GM23248 (cell line): ENCODE data around the gene PANK4. TPM values are rescaled to one million over a fixed set of nuclear protein-coding genes. Genes with fewer than 3 reads are reported as not detected.

Source experiments
- DNase-seq: peaks from one replicate; pipeline ENCODE4 v3.0.0-alpha.2; 2015
- H2AFZ ChIP-seq: fragments of 200-600 bp; sonication (generic); 2 replicates; pipeline ENCODE4 v1.6.1; 2016; ENCODE audit warnings: antibody characterized with exemption
- H3F3A ChIP-seq: fragments of 200-600 bp; sonication (generic); 2 replicates; pipeline ENCODE4 v1.6.1; 2016; ENCODE audit warnings: mild to moderate bottlenecking, antibody characterized with exemption, mixed run types; ENCODE audit not compliant: insufficient read depth
- H3K27ac ChIP-seq: fragments of 200-600 bp; sonication (generic); 2 replicates; pipeline ENCODE4 v1.5.1; 2016; ENCODE audit warnings: mild to moderate bottlenecking
- H3K27me3 ChIP-seq: fragments of 200-600 bp; sonication (generic); replicated peaks from 2 replicates; pipeline ENCODE4 v1.6.1; 2016; ENCODE audit warnings: mild to moderate bottlenecking; ENCODE audit not compliant: insufficient read depth
- H3K36me3 ChIP-seq: fragments of 200-600 bp; sonication (generic); 2 replicates; pipeline ENCODE4 v1.6.1; 2016; ENCODE audit warnings: low read depth, mild to moderate bottlenecking
- H3K4me1 ChIP-seq: fragments of 200-600 bp; sonication (generic); 2 replicates; pipeline ENCODE4 v1.6.1; 2016; ENCODE audit warnings: mild to moderate bottlenecking; ENCODE audit not compliant: insufficient read depth
- H3K4me2 ChIP-seq: fragments of 200-600 bp; sonication (generic); one replicate; pipeline ENCODE4 v1.6.1; 2016; ENCODE audit warnings: mild to moderate bottlenecking; ENCODE audit not compliant: unreplicated experiment
- H3K4me3 ChIP-seq: fragments of 200-600 bp; sonication (generic); 2 replicates; pipeline ENCODE4 v1.5.1; 2016; ENCODE audit warnings: mild to moderate bottlenecking
- H3K79me2 ChIP-seq: fragments of 200-600 bp; sonication (generic); 2 replicates; pipeline ENCODE4 v1.6.1; 2016; ENCODE audit warnings: mild to moderate bottlenecking; ENCODE audit not compliant: insufficient read depth
- H3K9ac ChIP-seq: fragments of 200-600 bp; sonication (generic); 2 replicates; pipeline ENCODE4 v1.6.1; 2016; ENCODE audit warnings: mild to moderate bottlenecking
- H3K9me2 ChIP-seq: fragments of 200-600 bp; sonication (generic); 2 replicates; pipeline ENCODE4 v1.6.1; 2016; ENCODE audit warnings: mixed run types, mild to moderate bottlenecking, moderate library complexity; ENCODE audit not compliant: insufficient read depth
- H3K9me3 ChIP-seq: fragments of 200-600 bp; sonication (generic); one replicate; pipeline ENCODE4 v1.6.1; 2017; ENCODE audit warnings: low read depth
- H4K20me1 ChIP-seq: fragments of 200-600 bp; sonication (generic); 2 replicates; pipeline ENCODE4 v1.6.0; 2016; ENCODE audit not compliant: insufficient read depth
- EZH2 ChIP-seq: fragments of 200-600 bp; sonication (generic); IDR thresholded peaks from 2 replicates; pipeline ENCODE4 v1.6.1; 2018; ENCODE audit warnings: antibody characterized with exemption, mild to moderate bottlenecking; ENCODE audit not compliant: insufficient read depth, poor library complexity, severe bottlenecking
- EZH2phosphoT487 ChIP-seq: fragments of 200-600 bp; sonication (generic); IDR thresholded peaks from 2 replicates; pipeline ENCODE4 v1.6.1; 2018; ENCODE audit warnings: antibody characterized with exemption, moderate library complexity, mild to moderate bottlenecking, low read depth; ENCODE audit not compliant: insufficient read depth
- WGBS, 2 experiments: methylation state at CpG; one replicate each; pipeline ENCODE4 v1.1.6; 2015 to 2017; ENCODE audit warnings: low lambda C conversion rate in 2 of 2, low coverage in 1 of 2; ENCODE audit errors: missing lambda C conversion rate in 2 of 2; 5-methylcytosine and 5-hydroxymethylcytosine counted together
- in situ Hi-C: fragments of 300-500 bp; cut with MboI; formaldehyde crosslinking; loops from 2 replicates; pipeline ENCODE4 v1.15.0; 2020
- polyA plus RNA-seq: library from polyadenylated mRNA; unstranded; fragments of >200 nt; fragmentation: Nextera tagmentation; extraction: Ambion mirVana; gene quantifications from 2 replicates; pipeline ENCODE4 v1.2.1, GENCODE V29; 2016
- total RNA-seq: library from RNA; depleted of rRNA; stranded (reverse); fragments of >200 nt; shearing (Covaris generic); gene quantifications from 2 replicates; pipeline ENCODE4 v1.2.3, GENCODE V29; 2014

Gene PANK4
- total and polyA plus RNA-seq, 2 experiments from 2014 or later: 15.5 to 29.7 TPM

DNA sequence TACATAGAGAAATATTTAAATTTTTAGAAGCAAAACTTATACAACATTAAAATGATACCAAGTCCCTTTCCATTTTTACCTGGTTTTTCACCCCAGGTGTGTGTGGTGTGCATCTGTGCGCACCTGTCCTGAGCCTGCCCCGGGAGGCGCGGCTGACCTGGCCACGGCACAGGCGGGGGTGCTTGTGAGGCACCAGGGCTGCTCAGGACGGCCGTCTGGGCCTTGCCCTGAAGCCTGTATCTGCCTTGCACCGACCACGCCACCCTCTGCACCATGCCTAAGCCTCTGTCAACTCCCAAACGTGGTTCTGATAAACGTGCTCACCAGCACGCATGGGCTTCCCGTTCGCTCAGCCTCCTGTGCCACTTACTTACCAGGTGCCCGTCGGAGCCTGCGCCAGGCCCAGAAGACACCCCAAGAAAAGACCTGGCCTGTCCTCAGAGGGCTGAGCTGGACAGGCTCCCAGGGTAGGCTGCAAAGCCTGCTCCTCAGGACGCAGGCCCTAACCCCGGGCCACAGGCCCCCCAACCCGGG lies 20.9 kb downstream of the PANK4 start:
- Histone ChIP-seq H3K9me3 (no peaks in the 10 kb centered on the region), H3K27me3 (peaks cover 10% of the 10 kb centered on the region), H3K9ac (no peak overlapping the region), H3K4me1 (no peaks in the 10 kb centered on the region), H3K79me2 (no peaks in the 10 kb centered on the region), H4K20me1 (no peaks in the 10 kb centered on the region), H3K27ac (no peak overlapping the region), H3K36me3 (no peaks in the 10 kb centered on the region), H3K9me2 (no peaks in the 10 kb centered on the region), H3K4me2 (no peak overlapping the region), H3K4me3 (no peak overlapping the region), H2AFZ (no peak overlapping the region), H3F3A (no peaks in the 10 kb centered on the region)
- WGBS, 2 experiments: 46 to 48% methylated on average over 20 to 21 of the region's 21 CpGs
- no peak for DNase-seq
- TF ChIP-seq EZH2phosphoT487 (no peak), EZH2 (no peak)
- in situ Hi-C loops: loop anchor here (25.0 kb wide), 1 partner anchor 318 kb away; the partner anchor contains the start of gene FAAP20

DNA sequence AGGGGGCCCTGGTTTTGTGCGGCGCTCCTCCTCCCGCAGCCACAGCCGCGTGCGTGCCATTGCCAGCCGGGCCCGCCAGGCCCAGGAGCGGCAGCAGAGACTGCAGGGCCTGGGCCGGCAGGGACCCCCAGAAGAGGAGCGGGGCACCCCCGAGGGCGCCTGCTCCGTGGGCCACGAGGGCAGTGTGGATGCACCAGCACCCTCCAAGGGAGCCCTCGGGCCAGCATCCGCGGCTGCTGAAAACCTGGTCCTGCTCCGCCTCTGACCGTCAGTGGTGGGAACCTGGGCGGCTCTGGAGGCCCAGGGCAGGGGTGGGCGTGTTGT lies 21.5 kb downstream of the PANK4 start:
- H3K79me2 ChIP-seq: no peaks in the 10 kb centered on the region

GRCh38 chr1:2504225-2504948 lies 22.0 kb downstream of the PANK4 start:
- H3K79me2 ChIP-seq: no peaks in the 10 kb centered on the region
- no peaks in the 10 kb centered on the region for H3K4me1 ChIP-seq
- no peak overlapping the region for H3K4me2 ChIP-seq
- H3F3A ChIP-seq: no peaks in the 10 kb centered on the region
- TF ChIP-seq EZH2phosphoT487: no peak
- peak; percentile 89 for TF ChIP-seq EZH2
- no peak overlapping the region for H3K27ac ChIP-seq
- H3K4me3 ChIP-seq: no peak overlapping the region
- in situ Hi-C loops: loop anchor here (25.0 kb wide), 1 partner anchor 317 kb away; the partner anchor contains the start of gene FAAP20
- H3K36me3 ChIP-seq: no peaks in the 10 kb centered on the region
- no peak overlapping the region for H3K9ac ChIP-seq
- no peaks in the 10 kb centered on the region for H3K9me2 ChIP-seq
- no peaks in the 10 kb centered on the region for H4K20me1 ChIP-seq
- WGBS, 2 experiments: 25 to 28% methylated on average over 32 to 36 of the region's 36 CpGs
- peaks cover 10% of the 10 kb centered on the region for H3K27me3 ChIP-seq
- peak; percentile 45 for DNase-seq
- no peak overlapping the region for H2AFZ ChIP-seq
- H3K9me3 ChIP-seq: no peaks in the 10 kb centered on the region

More for the DNA sequence above, 21.5 kb downstream of the PANK4 start:
- in situ Hi-C loops: loop anchor here (25.0 kb wide), 1 partner anchor 318 kb away; the partner anchor contains the start of gene FAAP20
- H3K36me3 ChIP-seq: no peaks in the 10 kb centered on the region
- H3K9me3 ChIP-seq: no peaks in the 10 kb centered on the region
- no peaks in the 10 kb centered on the region for H3K9me2 ChIP-seq
- DNase-seq: peak; percentile 26
- no peak overlapping the region for H3K4me2 ChIP-seq
- H3K27me3 ChIP-seq: peaks cover 10% of the 10 kb centered on the region
- WGBS, 2 experiments: 16 to 19% methylated on average over 11 to 15 of the region's 22 CpGs
- H3K9ac ChIP-seq: no peak overlapping the region
- no peak overlapping the region for H3K27ac ChIP-seq
- H4K20me1 ChIP-seq: no peaks in the 10 kb centered on the region
- no peaks in the 10 kb centered on the region for H3K4me1 ChIP-seq
- no peaks in the 10 kb centered on the region for H3F3A ChIP-seq
- H3K4me3 ChIP-seq: no peak overlapping the region
- TF ChIP-seq EZH2phosphoT487 (no peak), EZH2 (no peak)
- no peak overlapping the region for H2AFZ ChIP-seq

GRCh38 chr1:2503554-2504224 lies 22.7 kb downstream of the PANK4 start:
- DNase-seq: no peak
- WGBS, 2 experiments: 15 to 19% methylated on average over 18 to 42 of the region's 42 CpGs
- H3F3A ChIP-seq: no peaks in the 10 kb centered on the region
- H3K79me2 ChIP-seq: no peaks in the 10 kb centered on the region
- TF ChIP-seq EZH2phosphoT487 (no peak), EZH2 (no peak)
- H3K4me1 ChIP-seq: no peaks in the 10 kb centered on the region
- in situ Hi-C loops: loop anchor here (25.0 kb wide), 1 partner anchor 316 kb away; the partner anchor contains the start of gene FAAP20
- no peaks in the 10 kb centered on the region for H3K36me3 ChIP-seq
- no peaks in the 10 kb centered on the region for H4K20me1 ChIP-seq
- H3K4me3 ChIP-seq: no peak overlapping the region
- H3K27ac ChIP-seq: no peak overlapping the region
- H3K27me3 ChIP-seq: peaks cover 10% of the 10 kb centered on the region
- no peak overlapping the region for H2AFZ ChIP-seq
- H3K4me2 ChIP-seq: no peak overlapping the region
- no peaks in the 10 kb centered on the region for H3K9me2 ChIP-seq
- H3K9me3 ChIP-seq: no peaks in the 10 kb centered on the region
- H3K9ac ChIP-seq: no peak overlapping the region
